K562 (cell line): ENCODE measurements around the gene ACOT13.

ENCODE experiments used
- BCOR ChIP-seq: fragments of 450-650 bp; IDR thresholded peaks from 2 replicates; pipeline ENCODE4 v1.6.1; 2016
- ZBTB7A ChIP-seq: IDR thresholded peaks from 2 replicates; pipeline ENCODE4 v1.6.1; 2011; ENCODE audit warnings: low read depth, mild to moderate bottlenecking, low read length, moderate library complexity, borderline replicate concordance; ENCODE audit not compliant: control insufficient read depth

DNA sequence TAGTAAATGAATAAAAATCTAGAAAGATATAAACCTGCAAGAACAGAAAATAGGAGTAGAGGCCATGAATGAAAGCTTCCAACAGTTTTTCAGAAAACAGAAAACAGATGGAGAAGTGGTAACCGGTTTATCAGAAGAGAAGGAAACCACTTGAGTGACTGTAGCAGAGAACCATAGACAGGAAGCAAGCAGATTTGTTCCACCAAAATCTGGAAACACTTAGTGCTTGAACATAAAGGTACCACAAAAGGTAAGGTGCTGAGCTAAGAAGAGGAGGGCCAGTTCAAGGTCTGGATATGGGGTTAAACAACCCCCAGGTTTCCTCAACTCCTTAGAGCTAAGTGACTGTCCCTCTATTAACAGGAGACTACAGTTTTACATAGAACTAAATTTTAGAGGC is 11.7 kb upstream of the ACOT13 start:
- TF ChIP-seq BCOR (no peak), ZBTB7A (no peak)
